A549 (cell line): ENCODE measurements around the gene TBC1D1. TPM values are rescaled to one million over a fixed set of nuclear protein-coding genes. Genes with fewer than 3 reads are reported as not detected.

Experiments
- ATAC-seq, 2 experiments: fragments of 200-7000 bp in 1 of 2; fragments of >200 bp in 1 of 2; cut with Nextera tagmentation in 1 of 2; cut with Tn5 transposase in 1 of 2; 3 replicates each; pipeline versions ENCODE4 v1.8.0 to v1.9.1; 2018 to 2020; ENCODE audit warnings: mild to moderate bottlenecking in 1 of 2, moderate library complexity in 1 of 2
- CTCF ChIA-PET: fragments of 300-600 bp; sonication (Branson Sonifier 250); formaldehyde crosslinking; extraction: SDS; loops from one replicate; lab custom pipeline; 2021; ENCODE audit warnings: antibody characterized with exemption, inconsistent platforms; lab: Yijun Ruan, JAX
- POLR2A ChIA-PET: fragments of 350-600 bp; formaldehyde crosslinking; extraction: SDS; loops from one replicate; lab custom pipeline; 2021; ENCODE audit warnings: antibody characterized with exemption, inconsistent platforms; lab: Yijun Ruan, JAX
- DNase-seq, 2 experiments: peaks; one replicate each; pipeline versions ENCODE4 v3.0.0 to v3.0.0-alpha.2; 2011 to 2016; ENCODE audit warnings: low read depth in 1 of 2, low spot score in 1 of 2
- FAIRE-seq: peaks from 2 replicates; lab custom pipeline; 2011; peaks lifted over from hg19 to GRCh38; lab: Jason Lieb, UNC
- H3K27ac ChIP-seq, 2 experiments: fragments of >200 bp; sonication (Bioruptor Twin); formaldehyde crosslinking; 3 replicates each; pipeline ENCODE4 v1.5.1; 2016 to 2017
- H3K4me1 ChIP-seq: fragments of >200 bp; sonication (Bioruptor Twin); formaldehyde crosslinking; 3 replicates; pipeline ENCODE4 v1.6.1; 2016
- H3K4me2 ChIP-seq: fragments of >200 bp; sonication (Bioruptor Twin); formaldehyde crosslinking; 3 replicates; pipeline ENCODE4 v1.6.1; 2016
- H3K4me3 ChIP-seq: fragments of >200 bp; sonication (Bioruptor Twin); formaldehyde crosslinking; 3 replicates; pipeline ENCODE4 v1.5.1; 2016
- H3K9me3 ChIP-seq: fragments of >200 bp; sonication (Bioruptor Twin); formaldehyde crosslinking; 3 replicates; pipeline ENCODE4 v1.6.1; 2016
- BHLHE40 ChIP-seq: IDR thresholded peaks from 2 replicates; pipeline ENCODE4 v1.6.1; 2012; ENCODE audit warnings: low read depth, low read length, inconsistent platforms
- CHD2 ChIP-seq: fragments of 150-350 bp; IDR thresholded peaks from 2 replicates; pipeline ENCODE4 v1.6.1; 2014; ENCODE audit warnings: low read length; ENCODE audit not compliant: partially characterized antibody
- FOSL2 ChIP-seq, 2 experiments: fragments of 450-650 bp in 1 of 2; fragments of >200 bp in 1 of 2; sonication (Bioruptor Twin) in 1 of 2; formaldehyde crosslinking; IDR thresholded peaks; 2 replicates each; pipeline versions ENCODE4 v1.5.0 to v1.6.1; 2016 to 2020; ENCODE audit warnings: mild to moderate bottlenecking in 1 of 2, moderate library complexity in 1 of 2
- HDAC2 ChIP-seq: fragments of 200-600 bp; sonication (generic); IDR thresholded peaks from 2 replicates; pipeline ENCODE4 v1.6.1; 2016
- HOXB13 ChIP-seq: fragments of 250-450 bp; sonication (Bioruptor Pico); IDR thresholded peaks from 2 replicates; pipeline ENCODE4 v1.5.0; 2020; ENCODE audit warnings: low read depth, mild to moderate bottlenecking, moderate library complexity
- JUN ChIP-seq, 2 experiments: fragments of >200 bp; sonication (Bioruptor Twin); formaldehyde crosslinking; IDR thresholded peaks; 2 replicates in 1 of 2; 3 replicates in 1 of 2; pipeline ENCODE4 v1.6.1; 2016 to 2017
- MAZ ChIP-seq: fragments of 150-350 bp; IDR thresholded peaks from 2 replicates; pipeline ENCODE4 v1.6.1; 2014; ENCODE audit warnings: antibody characterized with exemption, low read depth, low read length, borderline replicate concordance
- NFE2L2 ChIP-seq: fragments of 150-350 bp; conservative IDR thresholded peaks from 2 replicates; pipeline ENCODE4 v1.6.1; 2014; ENCODE audit warnings: low read length
- NPAS2 ChIP-seq: fragments of 250-450 bp; sonication (Bioruptor Pico); IDR thresholded peaks from 2 replicates; pipeline ENCODE4 v1.8.0; 2022; ENCODE audit warnings: mild to moderate bottlenecking, moderate library complexity, borderline replicate concordance
- POLR2AphosphoS2 ChIP-seq: conservative IDR thresholded peaks from 2 replicates; pipeline ENCODE4 v1.6.1; 2012; ENCODE audit warnings: low read length, improper control_type of control experiment, inconsistent platforms
- RAD21 ChIP-seq, 2 experiments: fragments of >200 bp in 1 of 2; sonication (Bioruptor Twin) in 1 of 2; formaldehyde crosslinking in 1 of 2; IDR thresholded peaks in 1 of 2; conservative IDR thresholded peaks in 1 of 2; 2 replicates in 1 of 2; 3 replicates in 1 of 2; pipeline ENCODE4 v1.6.1; 2012 to 2018; ENCODE audit warnings: inconsistent platforms in 1 of 2
- RFX5 ChIP-seq: fragments of 450-650 bp; IDR thresholded peaks from 2 replicates; pipeline ENCODE4 v1.7.1; 2014; ENCODE audit warnings: antibody characterized with exemption, mild to moderate bottlenecking, moderate library complexity
- RNF2 ChIP-seq: fragments of 200-600 bp; sonication (generic); IDR thresholded peaks from 2 replicates; pipeline ENCODE4 v1.6.1; 2016; ENCODE audit warnings: low read depth, mild to moderate bottlenecking, antibody characterized with exemption, moderate library complexity, borderline replicate concordance
- SREBF2 ChIP-seq: fragments of 450-650 bp; IDR thresholded peaks from 2 replicates; pipeline ENCODE4 v1.6.1; 2014; ENCODE audit warnings: mild to moderate bottlenecking, moderate library complexity
- ZFP36 ChIP-seq: fragments of 450-650 bp; IDR thresholded peaks from 2 replicates; pipeline ENCODE4 v1.6.1; 2014; ENCODE audit warnings: borderline replicate concordance; ENCODE audit not compliant: partially characterized antibody
- ZSCAN20 ChIP-seq: fragments of 250-450 bp; sonication (Bioruptor Pico); IDR thresholded peaks from 2 replicates; pipeline ENCODE4 v1.8.0; 2022; ENCODE audit warnings: mild to moderate bottlenecking, moderate library complexity
- WGBS: methylation state at CpG from one replicate; pipeline ENCODE4 v1.1.6; 2017; ENCODE audit errors: missing lambda C conversion rate; 5-methylcytosine and 5-hydroxymethylcytosine counted together
- polyA plus RNA-seq, 4 experiments: library from polyadenylated mRNA; depleted of rRNA in 3 of 4; stranded (reverse); fragments of >200 nt; fragmentation: RNase III in 1 of 4; extraction: RNeasy Plus Mini Kit Qiagen cat#74134 plus additional on column Dnase treatment in 1 of 4; gene quantifications; 2 replicates in 3 of 4; 3 replicates in 1 of 4; pipeline ENCODE4 v1.2.3, GENCODE V29; 2011 to 2017
- TF ChIP-seq, protein P1 (sequence below): fragments of >200 bp; sonication (Bioruptor Twin); formaldehyde crosslinking; IDR thresholded peaks from 3 replicates; pipeline ENCODE4 v1.5.1; 2016
- TF ChIP-seq, protein P2 (sequence below): IDR thresholded peaks from 2 replicates; pipeline ENCODE4 v1.6.1; 2012
- TF ChIP-seq, protein P3 (sequence below): fragments of 450-650 bp; IDR thresholded peaks from 2 replicates; pipeline ENCODE4 v1.6.1; 2014; ENCODE audit warnings: antibody characterized with exemption

TBC1D1 gene
- polyA plus RNA-seq, 2 of the 4 experiments (the other 2 are of a cell fraction): 26.5 to 28.5 TPM

DNA sequence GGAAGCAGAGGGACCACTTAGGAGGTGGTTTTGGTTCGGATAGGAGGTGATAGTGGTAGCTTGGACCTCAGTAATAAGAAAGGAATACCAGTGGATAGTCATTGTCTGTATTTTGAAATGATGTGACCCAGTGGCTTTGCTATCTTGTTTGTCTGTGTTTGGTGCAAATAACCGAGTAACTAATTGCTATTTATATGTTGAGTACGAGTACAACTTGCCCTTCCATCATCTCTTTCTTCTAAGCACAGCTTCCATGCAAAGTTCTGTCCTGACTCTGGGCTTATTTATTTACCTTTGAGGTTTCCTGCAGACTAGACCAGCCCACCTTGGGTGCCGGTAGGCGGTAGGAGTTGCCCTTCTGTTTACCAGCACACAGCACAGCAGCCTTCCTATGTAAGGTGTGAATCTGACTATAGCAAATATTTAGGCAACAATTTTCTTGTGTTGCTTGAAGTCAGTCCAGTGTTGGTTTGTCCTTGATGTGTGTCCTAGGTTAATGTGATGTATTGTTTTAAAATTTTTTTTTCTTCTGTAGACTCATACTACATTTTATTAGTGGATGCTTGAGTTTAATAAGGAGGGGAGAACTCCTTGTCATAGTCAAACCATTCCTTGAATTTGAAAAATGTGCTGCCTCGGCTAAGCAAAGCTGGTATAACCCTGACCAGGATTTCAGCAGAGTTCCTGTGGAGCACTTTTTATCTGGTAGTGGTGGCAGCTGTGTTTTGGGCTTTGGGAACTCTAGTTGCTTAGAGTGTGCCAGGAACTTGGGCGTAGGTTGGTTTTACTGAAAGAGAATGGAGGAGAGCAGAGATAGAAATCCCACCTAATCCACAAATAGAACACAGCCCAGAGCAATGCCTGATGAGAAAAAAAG, 91.2 kb downstream of the TBC1D1 start:
- FAIRE-seq (no peak), ATAC-seq (no peak), DNase-seq (no peak)
- ChIA-PET CTCF (no interaction called here), POLR2A (no interaction called here)
- H3K27ac ChIP-seq: no peak overlapping the region
- 53% methylated on average over 7 of the region's 7 CpGs for WGBS
- peaks cover 10% of the 10 kb centered on the region; the same call in 2 of the 3 replicates for H3K4me1 ChIP-seq
- peak overlapping the region; percentile 25; the same call in 1 of the 3 replicates for H3K4me2 ChIP-seq
- no peaks in the 10 kb centered on the region for H3K9me3 ChIP-seq
- no peak for TF ChIP-seq HDAC2
- no peak for TF ChIP-seq RNF2
- TF ChIP-seq MAZ: no peak
- no peak for TF ChIP-seq POLR2AphosphoS2
- no peak for TF ChIP-seq RAD21 (conservative IDR thresholded peaks at IDR 0.05 in 1 of 2, IDR thresholded peaks at IDR 0.05 in 1 of 2)
- TF ChIP-seq NPAS2 (CRISPR knock-in tag): no peak
- TF ChIP-seq, protein P1, sequence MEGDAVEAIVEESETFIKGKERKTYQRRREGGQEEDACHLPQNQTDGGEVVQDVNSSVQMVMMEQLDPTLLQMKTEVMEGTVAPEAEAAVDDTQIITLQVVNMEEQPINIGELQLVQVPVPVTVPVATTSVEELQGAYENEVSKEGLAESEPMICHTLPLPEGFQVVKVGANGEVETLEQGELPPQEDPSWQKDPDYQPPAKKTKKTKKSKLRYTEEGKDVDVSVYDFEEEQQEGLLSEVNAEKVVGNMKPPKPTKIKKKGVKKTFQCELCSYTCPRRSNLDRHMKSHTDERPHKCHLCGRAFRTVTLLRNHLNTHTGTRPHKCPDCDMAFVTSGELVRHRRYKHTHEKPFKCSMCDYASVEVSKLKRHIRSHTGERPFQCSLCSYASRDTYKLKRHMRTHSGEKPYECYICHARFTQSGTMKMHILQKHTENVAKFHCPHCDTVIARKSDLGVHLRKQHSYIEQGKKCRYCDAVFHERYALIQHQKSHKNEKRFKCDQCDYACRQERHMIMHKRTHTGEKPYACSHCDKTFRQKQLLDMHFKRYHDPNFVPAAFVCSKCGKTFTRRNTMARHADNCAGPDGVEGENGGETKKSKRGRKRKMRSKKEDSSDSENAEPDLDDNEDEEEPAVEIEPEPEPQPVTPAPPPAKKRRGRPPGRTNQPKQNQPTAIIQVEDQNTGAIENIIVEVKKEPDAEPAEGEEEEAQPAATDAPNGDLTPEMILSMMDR: no peak
- TF ChIP-seq, protein P2, sequence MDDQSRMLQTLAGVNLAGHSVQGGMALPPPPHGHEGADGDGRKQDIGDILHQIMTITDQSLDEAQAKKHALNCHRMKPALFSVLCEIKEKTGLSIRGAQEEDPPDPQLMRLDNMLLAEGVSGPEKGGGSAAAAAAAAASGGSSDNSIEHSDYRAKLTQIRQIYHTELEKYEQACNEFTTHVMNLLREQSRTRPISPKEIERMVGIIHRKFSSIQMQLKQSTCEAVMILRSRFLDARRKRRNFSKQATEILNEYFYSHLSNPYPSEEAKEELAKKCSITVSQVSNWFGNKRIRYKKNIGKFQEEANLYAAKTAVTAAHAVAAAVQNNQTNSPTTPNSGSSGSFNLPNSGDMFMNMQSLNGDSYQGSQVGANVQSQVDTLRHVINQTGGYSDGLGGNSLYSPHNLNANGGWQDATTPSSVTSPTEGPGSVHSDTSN: no peak
- TF ChIP-seq, protein P3, sequence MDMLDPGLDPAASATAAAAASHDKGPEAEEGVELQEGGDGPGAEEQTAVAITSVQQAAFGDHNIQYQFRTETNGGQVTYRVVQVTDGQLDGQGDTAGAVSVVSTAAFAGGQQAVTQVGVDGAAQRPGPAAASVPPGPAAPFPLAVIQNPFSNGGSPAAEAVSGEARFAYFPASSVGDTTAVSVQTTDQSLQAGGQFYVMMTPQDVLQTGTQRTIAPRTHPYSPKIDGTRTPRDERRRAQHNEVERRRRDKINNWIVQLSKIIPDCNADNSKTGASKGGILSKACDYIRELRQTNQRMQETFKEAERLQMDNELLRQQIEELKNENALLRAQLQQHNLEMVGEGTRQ: no peak
- TF ChIP-seq CHD2: no peak
- TF ChIP-seq JUN (IDR thresholded peaks at IDR 0.05): no peak
- TF ChIP-seq RFX5: no peak
- TF ChIP-seq ZSCAN20 (CRISPR knock-in tag): no peak
- TF ChIP-seq FOSL2 (IDR thresholded peaks at IDR 0.05): no peak
- TF ChIP-seq FOSL2 (CRISPR knock-in tag; IDR thresholded peaks at IDR 0.05): no peak
- TF ChIP-seq HOXB13: no peak
- TF ChIP-seq NFE2L2: no peak
- H3K4me3 ChIP-seq: no peak overlapping the region

DNA sequence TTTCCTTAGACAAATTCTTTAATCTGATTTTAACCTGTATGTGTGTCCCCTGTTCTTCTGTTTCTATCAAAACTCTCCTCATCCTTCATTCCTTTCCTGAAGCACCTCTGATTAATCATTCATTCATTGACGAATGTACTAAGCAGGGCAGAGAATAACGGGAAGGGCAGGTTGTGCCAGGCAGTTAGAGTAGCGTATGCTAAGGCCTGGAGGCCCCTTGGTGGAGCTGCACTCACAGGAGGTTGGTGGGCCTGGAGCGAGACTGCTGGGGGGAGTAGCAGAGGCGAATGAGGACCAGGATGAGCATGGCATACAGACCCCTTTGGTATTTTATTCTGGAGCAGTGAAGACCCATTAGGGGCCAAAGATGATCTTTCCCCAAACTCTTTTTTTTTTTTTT, 91.9 kb downstream of the TBC1D1 start:
- POLR2A ChIA-PET: no interaction called here
- no peak overlapping the region for H3K27ac ChIP-seq
- H3K4me1 ChIP-seq: peaks cover 10% of the 10 kb centered on the region; the same call in 2 of the 3 replicates

DNA sequence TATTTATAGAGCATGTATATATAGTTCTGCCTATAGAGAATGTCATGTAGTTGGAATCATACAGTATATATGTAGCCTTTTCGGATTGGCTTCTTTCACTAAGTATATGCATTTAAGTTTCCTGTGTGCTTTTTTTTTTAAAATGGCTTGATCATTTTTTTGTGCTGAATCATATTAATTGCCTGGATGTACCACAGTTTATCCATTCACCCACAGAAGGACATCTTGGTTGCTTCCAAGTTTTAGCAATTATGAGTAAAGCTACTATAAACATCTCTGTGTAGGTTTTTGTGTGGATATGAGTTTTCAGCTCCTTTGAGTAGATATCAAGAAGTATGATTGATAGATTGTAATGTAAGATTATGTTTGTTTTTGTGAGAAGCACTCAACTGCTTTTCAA, 93.1 kb downstream of the TBC1D1 start:
- POLR2A ChIA-PET: no interaction called here
- no peak for DNase-seq
- 92% methylated on average over 1 of the region's 1 CpG for WGBS
- TF ChIP-seq, protein P3: no peak
- TF ChIP-seq RNF2: no peak
- TF ChIP-seq FOSL2 (IDR thresholded peaks at IDR 0.05): no peak
- TF ChIP-seq FOSL2 (CRISPR knock-in tag; IDR thresholded peaks at IDR 0.05): no peak
- TF ChIP-seq NPAS2 (CRISPR knock-in tag): no peak
- TF ChIP-seq HDAC2: no peak
- no peak for TF ChIP-seq SREBF2
- TF ChIP-seq ZFP36: no peak
- no peak for TF ChIP-seq BHLHE40
- TF ChIP-seq JUN (IDR thresholded peaks at IDR 0.05): no peak
- TF ChIP-seq, all 56 proteins: peak for 0
- H3K27ac ChIP-seq: no peak overlapping the region
- ATAC-seq (no peak), FAIRE-seq (no peak)
- no peaks in the 10 kb centered on the region for H3K9me3 ChIP-seq
- CTCF ChIA-PET: no interaction called here
- H3K4me2 ChIP-seq: no peak overlapping the region
- no peak overlapping the region for H3K4me3 ChIP-seq
- H3K4me1 ChIP-seq: peaks cover 10% of the 10 kb centered on the region; the same call in 2 of the 3 replicates

More for the DNA sequence above, 91.9 kb downstream of the TBC1D1 start:
- H3K4me2 ChIP-seq: no peak overlapping the region
- DNase-seq: no peak
- H3K9me3 ChIP-seq: no peaks in the 10 kb centered on the region
- H3K4me3 ChIP-seq: no peak overlapping the region
- no peak for TF ChIP-seq SREBF2
- WGBS: 87% methylated on average over 5 of the region's 5 CpGs
- no peak for ATAC-seq
- CTCF ChIA-PET: no interaction called here
- FAIRE-seq: no peak
